Activated B cell treated with CpG ODN at 0.5 μM for 24 hours (primary cell): ENCODE measurements around the gene HDHD3. TPM values are rescaled to one million over a fixed set of nuclear protein-coding genes. Genes with fewer than 3 reads are reported as not detected.

Experiments
- ATAC-seq: fragments of 200-7000 bp; cut with Tn5 transposase; one replicate; pipeline ENCODE4 v1.10.0; 2021; ENCODE audit warnings: low read depth, mild to moderate bottlenecking, moderate library complexity
- CTCF ChIA-PET: fragments of 350-600 bp; sonication (Branson Sonifier 250); formaldehyde crosslinking; loops from one replicate; lab custom pipeline; 2021; ENCODE audit warnings: antibody characterized with exemption; lab: Charles Lee
- POLR2A ChIA-PET: fragments of 350-600 bp; sonication (Branson Sonifier 250); formaldehyde crosslinking; loops from one replicate; lab custom pipeline; 2021; ENCODE audit warnings: antibody characterized with exemption; lab: Charles Lee
- DNase-seq: peaks from one replicate; pipeline ENCODE4 v3.0.0; 2022
- H3K27ac Mint-ChIP-seq: one replicate; pipeline ENCODE4 v1.8.0; 2020; ENCODE audit warnings: mixed read lengths
- H3K27me3 Mint-ChIP-seq: one replicate; pipeline ENCODE4 v1.8.0; 2021; ENCODE audit warnings: mixed read lengths
- H3K36me3 Mint-ChIP-seq: one replicate; pipeline ENCODE4 v1.8.0; 2021; ENCODE audit warnings: low read depth, mixed read lengths
- H3K4me1 Mint-ChIP-seq: one replicate; pipeline ENCODE4 v1.8.0; 2021; ENCODE audit warnings: mixed read lengths
- H3K4me3 Mint-ChIP-seq: one replicate; pipeline ENCODE4 v1.8.0; 2020; ENCODE audit warnings: mild to moderate bottlenecking, mixed read lengths
- H3K9me3 Mint-ChIP-seq: one replicate; pipeline ENCODE4 v1.8.0; 2020; ENCODE audit warnings: mixed read lengths
- intact Hi-C: fragments of 100-400 bp; cut with micrococcal nuclease; formaldehyde crosslinking; loops from one replicate; pipeline ENCODE4 v1.15.1; 2024
- total RNA-seq: library from RNA; stranded (reverse); gene quantifications from 2 replicates; pipeline ENCODE4 v1.2.3, GENCODE V29; 2022
- TF ChIP-seq, protein P1 (sequence below): fragments of 200-600 bp; IDR thresholded peaks from one replicate; pipeline ENCODE4 v1.8.0; 2022; ENCODE audit warnings: antibody characterized with exemption, mild to moderate bottlenecking

HDHD3 gene
- total RNA-seq, 1 donor from 2014 or later, result 23.9 TPM

DNA sequence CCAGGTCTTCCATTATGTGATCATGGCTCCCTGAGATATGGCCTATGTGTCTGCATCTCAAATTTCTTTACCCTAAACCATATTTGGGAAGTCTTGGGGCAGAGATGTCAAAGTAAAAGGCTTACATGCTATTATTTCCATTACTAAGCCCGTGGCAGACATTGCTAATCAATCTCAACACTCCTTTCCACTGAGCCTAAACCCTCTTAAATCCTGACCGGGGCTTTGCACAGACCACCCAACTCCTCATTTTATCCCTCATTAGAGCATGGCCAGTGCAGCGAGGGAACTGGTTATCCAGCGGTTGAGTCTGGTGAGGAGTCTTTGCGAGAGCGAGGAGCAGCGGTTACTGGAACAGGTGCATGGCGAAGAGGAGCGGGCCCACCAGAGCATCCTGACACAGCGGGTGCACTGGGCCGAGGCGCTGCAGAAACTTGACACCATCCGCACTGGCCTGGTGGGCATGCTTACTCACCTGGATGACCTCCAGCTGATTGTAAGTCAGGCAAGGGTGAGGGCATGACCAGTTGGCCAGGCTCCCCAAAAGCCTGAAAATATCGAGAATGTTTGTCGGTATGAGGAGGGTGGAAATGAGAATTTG is 16.4 kb downstream of the HDHD3 start:
- Mint-ChIP-seq H3K4me1 (no peaks in the 10 kb centered on the region), H3K4me3 (no peak overlapping the region), H3K9me3 (no peaks in the 10 kb centered on the region), H3K36me3 (no peaks in the 10 kb centered on the region), H3K27ac (no peak overlapping the region), H3K27me3 (no peaks in the 10 kb centered on the region)
- DNase-seq (no peak), ATAC-seq (no peak)
- ChIA-PET CTCF (no interaction called here), POLR2A (no interaction called here)
- TF ChIP-seq, protein P1, sequence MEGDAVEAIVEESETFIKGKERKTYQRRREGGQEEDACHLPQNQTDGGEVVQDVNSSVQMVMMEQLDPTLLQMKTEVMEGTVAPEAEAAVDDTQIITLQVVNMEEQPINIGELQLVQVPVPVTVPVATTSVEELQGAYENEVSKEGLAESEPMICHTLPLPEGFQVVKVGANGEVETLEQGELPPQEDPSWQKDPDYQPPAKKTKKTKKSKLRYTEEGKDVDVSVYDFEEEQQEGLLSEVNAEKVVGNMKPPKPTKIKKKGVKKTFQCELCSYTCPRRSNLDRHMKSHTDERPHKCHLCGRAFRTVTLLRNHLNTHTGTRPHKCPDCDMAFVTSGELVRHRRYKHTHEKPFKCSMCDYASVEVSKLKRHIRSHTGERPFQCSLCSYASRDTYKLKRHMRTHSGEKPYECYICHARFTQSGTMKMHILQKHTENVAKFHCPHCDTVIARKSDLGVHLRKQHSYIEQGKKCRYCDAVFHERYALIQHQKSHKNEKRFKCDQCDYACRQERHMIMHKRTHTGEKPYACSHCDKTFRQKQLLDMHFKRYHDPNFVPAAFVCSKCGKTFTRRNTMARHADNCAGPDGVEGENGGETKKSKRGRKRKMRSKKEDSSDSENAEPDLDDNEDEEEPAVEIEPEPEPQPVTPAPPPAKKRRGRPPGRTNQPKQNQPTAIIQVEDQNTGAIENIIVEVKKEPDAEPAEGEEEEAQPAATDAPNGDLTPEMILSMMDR, result no peak
- intact Hi-C loops, result no loop called here

GRCh38 chr9:113359385-113359784 is 17.4 kb downstream of the HDHD3 start:
- H3K9me3 Mint-ChIP-seq, result no peaks in the 10 kb centered on the region
- no peak overlapping the region for H3K4me3 Mint-ChIP-seq
- TF ChIP-seq, protein P1, result no peak
- H3K4me1 Mint-ChIP-seq, result no peaks in the 10 kb centered on the region
- H3K27ac Mint-ChIP-seq, result no peak overlapping the region
- no peak for DNase-seq
- ATAC-seq, result no peak
- ChIA-PET POLR2A (no interaction called here), CTCF (no interaction called here)
- intact Hi-C loops, result no loop called here
- no peaks in the 10 kb centered on the region for H3K36me3 Mint-ChIP-seq
- no peaks in the 10 kb centered on the region for H3K27me3 Mint-ChIP-seq

DNA sequence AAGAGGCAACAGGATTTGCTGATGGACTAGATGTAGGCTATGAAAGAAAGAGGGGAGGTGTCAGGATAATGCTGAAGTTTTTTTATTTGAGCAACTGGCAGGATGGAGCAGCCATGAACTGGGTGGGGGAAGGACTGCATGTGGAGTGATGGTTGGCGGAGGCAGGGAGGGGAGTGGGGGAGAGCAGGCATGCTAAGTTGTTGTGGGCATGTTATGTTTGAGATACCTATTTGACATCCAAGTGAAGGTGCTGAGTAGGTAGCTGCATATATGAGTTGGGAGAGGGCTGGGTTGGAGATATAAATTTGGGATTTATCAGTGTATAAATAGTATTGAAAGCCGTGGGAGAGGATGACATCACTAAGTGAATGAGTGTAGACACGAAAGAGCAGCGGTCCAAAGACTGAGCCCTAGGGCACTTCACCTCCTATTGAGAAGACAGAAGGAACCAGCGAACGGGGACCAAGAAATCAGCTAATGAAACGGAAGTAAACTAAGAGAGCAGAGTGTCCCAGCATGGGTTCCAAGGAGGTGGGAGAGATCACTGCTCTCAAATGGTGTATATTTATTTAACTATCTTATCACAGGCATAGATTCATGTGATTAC is 20.0 kb downstream of the HDHD3 start:
- CTCF ChIA-PET, result no interaction called here
- H3K4me1 Mint-ChIP-seq, result no peaks in the 10 kb centered on the region
- ATAC-seq, result no peak
- TF ChIP-seq, protein P1, result no peak
- intact Hi-C loops, result no loop called here
- no peaks in the 10 kb centered on the region for H3K9me3 Mint-ChIP-seq
- no peak overlapping the region for H3K27ac Mint-ChIP-seq
- no peaks in the 10 kb centered on the region for H3K36me3 Mint-ChIP-seq
- POLR2A ChIA-PET, result interaction anchor here (0.6 kb wide), 1 partner anchor 17 kb away, joined by 3 read pairs; the partner anchor contains the start of gene WDR31
- no peak overlapping the region for H3K4me3 Mint-ChIP-seq
- peaks cover 7% of the 10 kb centered on the region for H3K27me3 Mint-ChIP-seq
- DNase-seq, result no peak

- peaks cover 14% of the 10 kb centered on the region for H3K4me1 Mint-ChIP-seq
- intact Hi-C loops, result no loop called here
- DNase-seq (no peak), ATAC-seq (no peak)
- peaks cover 7% of the 10 kb centered on the region for H3K27me3 Mint-ChIP-seq
- no peaks in the 10 kb centered on the region for H3K9me3 Mint-ChIP-seq
- ChIA-PET CTCF (interaction anchor here (1.0 kb wide), 1 partner anchor 51 kb away, joined by 6 read pairs; no protein-coding TSS in a partner anchor), POLR2A (no interaction called here)
- no peak overlapping the region for H3K4me3 Mint-ChIP-seq
- TF ChIP-seq, protein P1, result no peak
- H3K36me3 Mint-ChIP-seq, result no peaks in the 10 kb centered on the region
- no peak overlapping the region for H3K27ac Mint-ChIP-seq
Observed at GRCh38 chr9:113355040-113355596, 21.7 kb downstream of the HDHD3 start.

DNA sequence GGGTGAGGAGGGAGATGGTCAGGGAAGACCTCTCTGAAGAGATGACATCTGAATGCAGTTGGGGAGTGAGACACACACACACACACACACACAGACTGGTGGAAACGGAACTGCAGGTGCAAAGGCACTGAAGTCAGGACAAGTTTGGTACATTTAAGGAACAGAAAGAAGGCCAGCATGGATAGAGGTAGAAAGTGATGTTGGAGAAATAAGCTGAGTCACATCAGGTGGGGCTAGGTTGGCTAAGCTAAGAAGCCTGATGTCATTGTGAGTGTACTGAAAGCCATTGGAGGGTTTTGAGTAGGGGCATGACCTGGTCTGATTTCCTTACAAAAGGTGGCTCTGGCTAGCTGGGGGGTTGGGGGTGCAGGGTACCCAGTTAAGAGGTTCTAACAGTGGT is 24.4 kb downstream of the HDHD3 start:
- intact Hi-C loops, result no loop called here
- POLR2A ChIA-PET, result no interaction called here
- H3K36me3 Mint-ChIP-seq, result no peaks in the 10 kb centered on the region
- no peak overlapping the region for H3K4me3 Mint-ChIP-seq
- H3K4me1 Mint-ChIP-seq, result peaks cover 20% of the 10 kb centered on the region
- peaks cover 7% of the 10 kb centered on the region for H3K27me3 Mint-ChIP-seq
- peak overlapping the region; percentile 13 for H3K27ac Mint-ChIP-seq
- TF ChIP-seq, protein P1, result no peak
- no peak for DNase-seq
- no peak for ATAC-seq
- H3K9me3 Mint-ChIP-seq, result no peaks in the 10 kb centered on the region
- CTCF ChIA-PET, result no interaction called here
